HepG2 (cell line): ENCODE measurements around the gene CEP57L1. TPM values are rescaled to one million over a fixed set of nuclear protein-coding genes. Genes with fewer than 3 reads are reported as not detected.

Experiments used
- ASH2L ChIP-seq: fragments of 300-600, 200-600 bp; sonication (generic); IDR thresholded peaks from 2 replicates; pipeline ENCODE4 v1.7.0; 2017; ENCODE audit warnings: low read depth, mild to moderate bottlenecking, moderate library complexity, mixed read lengths, low read length; ENCODE audit not compliant: insufficient read length
- CENPX ChIP-seq: sonication (generic); formaldehyde crosslinking; IDR thresholded peaks from 2 replicates; pipeline ENCODE4 v1.9.0; 2021; ENCODE audit warnings: mild to moderate bottlenecking, missing genetic modification reagents, moderate library complexity
- FOXP1 ChIP-seq, 2 experiments: fragments of 450-650 bp in 1 of 2; IDR thresholded peaks; 2 replicates each; pipeline ENCODE4 v1.6.1; 2017 to 2018; ENCODE audit warnings: antibody characterized with exemption in 1 of 2
- KLF16 ChIP-seq, 2 experiments: sonication (generic) in 1 of 2; formaldehyde crosslinking in 1 of 2; IDR thresholded peaks; 2 replicates each; pipeline versions ENCODE4 v1.6.1 to v1.8.0; 2016 to 2023; ENCODE audit warnings: missing genetic modification reagents in 2 of 2, missing compliant biosample characterization in 1 of 2
- KMT2B ChIP-seq: IDR thresholded peaks from 2 replicates; pipeline ENCODE4 v1.6.1; 2016; ENCODE audit warnings: missing genetic modification reagents, missing compliant biosample characterization
- NCOA2 ChIP-seq: sonication (generic); formaldehyde crosslinking; IDR thresholded peaks from 2 replicates; pipeline ENCODE4 v1.8.0; 2022; ENCODE audit warnings: inconsistent platforms
- POLR2AphosphoS5 ChIP-seq: IDR thresholded peaks from 2 replicates; pipeline ENCODE4 v1.6.1; 2012; ENCODE audit warnings: low read depth, low read length
- SAP130 ChIP-seq: IDR thresholded peaks from 2 replicates; pipeline ENCODE4 v1.6.1; 2016; ENCODE audit warnings: low read depth
- SMYD3 ChIP-seq: sonication (generic); formaldehyde crosslinking; IDR thresholded peaks from 2 replicates; pipeline ENCODE4 v1.8.1; 2023; ENCODE audit warnings: mild to moderate bottlenecking, missing genetic modification reagents
- SOX13 ChIP-seq, 3 experiments: fragments of 450-650 bp in 1 of 3; sonication (generic) in 1 of 3; formaldehyde crosslinking in 1 of 3; IDR thresholded peaks in 2 of 3; conservative IDR thresholded peaks in 1 of 3; 2 replicates each; pipeline versions ENCODE4 v1.5.0 to v1.6.1; 2016 to 2020; ENCODE audit warnings: antibody characterized with exemption in 1 of 3, mild to moderate bottlenecking in 1 of 3, missing compliant biosample characterization in 1 of 3, missing genetic modification reagents in 1 of 3, moderate library complexity in 1 of 3
- SP5 ChIP-seq: IDR thresholded peaks from 2 replicates; pipeline ENCODE4 v1.6.1; 2016; ENCODE audit warnings: low read depth, borderline replicate concordance
- ZBTB20 ChIP-seq: sonication (generic); formaldehyde crosslinking; IDR thresholded peaks from 2 replicates; pipeline ENCODE4 v1.8.1; 2023; ENCODE audit warnings: missing genetic modification reagents, low read depth, mild to moderate bottlenecking, borderline replicate concordance
- ZNF34 ChIP-seq: sonication (generic); formaldehyde crosslinking; IDR thresholded peaks from 2 replicates; pipeline ENCODE4 v1.4.0; 2020; ENCODE audit warnings: mild to moderate bottlenecking, missing genetic modification reagents, borderline replicate concordance
- ZNF629 ChIP-seq: sonication (generic); formaldehyde crosslinking; conservative IDR thresholded peaks from 2 replicates; pipeline ENCODE4 v1.5.0; 2020; ENCODE audit warnings: missing genetic modification reagents
- polyA plus RNA-seq, 8 experiments: library from polyadenylated mRNA; depleted of rRNA in 3 of 8; stranded (reverse) in 7 of 8; unstranded in 1 of 8; fragments of >200 nt; fragmentation: Illumina TruSeq in 4 of 8; extraction: Trizol in 4 of 8; gene quantifications; 2 replicates each; pipeline versions ENCODE4 v1.2.1 to v1.2.3, GENCODE V29; 2011 to 2016; ENCODE audit warnings: low read depth in 4 of 8, missing spikeins in 1 of 8, mixed read lengths in 1 of 8; ENCODE audit not compliant: insufficient read depth in 1 of 8
- total RNA-seq, 5 experiments: library from RNA; depleted of rRNA; stranded (reverse); fragments of >200 nt; fragmentation: Illumina TruSeq; extraction: Trizol; gene quantifications; 2 replicates each; pipeline ENCODE4 v1.2.3, GENCODE V29; 2016; ENCODE audit warnings: low read depth in 1 of 5
- TF ChIP-seq, protein P1 (sequence below): sonication (generic); formaldehyde crosslinking; IDR thresholded peaks from 2 replicates; pipeline ENCODE4 v1.4.0; 2020; ENCODE audit warnings: missing genetic modification reagents, borderline replicate concordance
- TF ChIP-seq, protein P2 (sequence below), 2 experiments: sonication (generic) in 1 of 2; formaldehyde crosslinking in 1 of 2; IDR thresholded peaks; 2 replicates each; pipeline versions ENCODE4 v1.4.0 to v1.6.1; 2016 to 2020; ENCODE audit warnings: borderline replicate concordance in 1 of 2, low read depth in 1 of 2, mild to moderate bottlenecking in 1 of 2, missing genetic modification reagents in 1 of 2
- TF ChIP-seq, protein P3 (sequence below): sonication (generic); formaldehyde crosslinking; IDR thresholded peaks from 2 replicates; pipeline ENCODE4 v1.4.0; 2020; ENCODE audit warnings: missing genetic modification reagents
- TF ChIP-seq, protein P4 (sequence below): sonication (generic); formaldehyde crosslinking; IDR thresholded peaks from 2 replicates; pipeline ENCODE4 v1.5.0; 2020; ENCODE audit warnings: missing genetic modification reagents
- TF ChIP-seq, protein P5 (sequence below): sonication (generic); formaldehyde crosslinking; IDR thresholded peaks from 2 replicates; pipeline ENCODE4 v1.4.0; 2020; ENCODE audit warnings: mild to moderate bottlenecking, missing genetic modification reagents

CEP57L1 gene
- total and polyA plus RNA-seq, 2 of the 13 experiments (the other 11 are each of a cell fraction or from before 2014, with no cell fraction given) = 7.7 to 15.5 TPM

DNA sequence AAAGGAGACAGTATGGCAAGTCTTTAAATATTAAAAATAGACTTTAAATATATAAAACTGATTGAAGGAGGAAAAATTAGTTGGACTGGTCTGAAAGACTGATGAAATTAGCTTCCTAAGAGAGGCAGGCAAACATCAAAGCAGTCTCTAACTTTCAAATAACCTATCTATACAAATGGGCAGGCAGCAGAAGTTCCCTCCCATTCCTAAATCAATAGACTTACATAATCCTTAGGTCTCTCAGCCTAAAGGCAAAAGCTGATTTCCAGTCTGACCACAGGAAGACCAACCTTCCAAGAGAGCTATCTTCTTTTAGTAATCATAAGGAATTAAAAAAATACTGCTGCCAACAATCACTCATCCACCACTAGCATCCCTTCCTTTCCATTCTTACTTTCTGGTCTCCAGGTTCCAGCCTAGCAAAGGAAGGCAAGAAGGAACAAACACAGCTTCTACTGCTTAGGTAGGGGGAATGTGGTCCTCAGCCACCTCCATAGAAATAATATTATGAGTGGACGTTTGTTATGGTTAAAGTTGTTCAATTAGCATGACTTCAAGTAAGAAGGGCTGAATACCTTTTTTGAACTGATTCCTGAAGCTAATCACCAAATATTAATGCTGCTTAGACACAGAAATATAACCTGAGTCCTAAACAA is 44.7 kb upstream of the CEP57L1 start (continued):
- no peak for TF ChIP-seq SMYD3 (CRISPR knock-in tag)
- TF ChIP-seq ZNF629 (CRISPR knock-in tag) = 0 out of 2 replicates have a peak, but pooled peaks have one; percentile 26
- TF ChIP-seq CENPX = no peak
- TF ChIP-seq FOXP1 (IDR thresholded peaks at IDR 0.05) = no peak
- TF ChIP-seq FOXP1 (CRISPR knock-in tag; IDR thresholded peaks at IDR 0.05) = peak; percentile 19; the same call in 1 of the 2 replicates
- TF ChIP-seq KLF16 (CRISPR knock-in tag; IDR thresholded peaks at IDR 0.05) = 0 out of 4 replicates have a peak, but pooled peaks of 1 of the 2 experiments have one; percentile 25
- TF ChIP-seq, protein P1, sequence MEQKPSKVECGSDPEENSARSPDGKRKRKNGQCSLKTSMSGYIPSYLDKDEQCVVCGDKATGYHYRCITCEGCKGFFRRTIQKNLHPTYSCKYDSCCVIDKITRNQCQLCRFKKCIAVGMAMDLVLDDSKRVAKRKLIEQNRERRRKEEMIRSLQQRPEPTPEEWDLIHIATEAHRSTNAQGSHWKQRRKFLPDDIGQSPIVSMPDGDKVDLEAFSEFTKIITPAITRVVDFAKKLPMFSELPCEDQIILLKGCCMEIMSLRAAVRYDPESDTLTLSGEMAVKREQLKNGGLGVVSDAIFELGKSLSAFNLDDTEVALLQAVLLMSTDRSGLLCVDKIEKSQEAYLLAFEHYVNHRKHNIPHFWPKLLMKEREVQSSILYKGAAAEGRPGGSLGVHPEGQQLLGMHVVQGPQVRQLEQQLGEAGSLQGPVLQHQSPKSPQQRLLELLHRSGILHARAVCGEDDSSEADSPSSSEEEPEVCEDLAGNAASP (CRISPR knock-in tag) = 0 out of 2 replicates have a peak, but pooled peaks have one; percentile 14
- TF ChIP-seq, protein P2, sequence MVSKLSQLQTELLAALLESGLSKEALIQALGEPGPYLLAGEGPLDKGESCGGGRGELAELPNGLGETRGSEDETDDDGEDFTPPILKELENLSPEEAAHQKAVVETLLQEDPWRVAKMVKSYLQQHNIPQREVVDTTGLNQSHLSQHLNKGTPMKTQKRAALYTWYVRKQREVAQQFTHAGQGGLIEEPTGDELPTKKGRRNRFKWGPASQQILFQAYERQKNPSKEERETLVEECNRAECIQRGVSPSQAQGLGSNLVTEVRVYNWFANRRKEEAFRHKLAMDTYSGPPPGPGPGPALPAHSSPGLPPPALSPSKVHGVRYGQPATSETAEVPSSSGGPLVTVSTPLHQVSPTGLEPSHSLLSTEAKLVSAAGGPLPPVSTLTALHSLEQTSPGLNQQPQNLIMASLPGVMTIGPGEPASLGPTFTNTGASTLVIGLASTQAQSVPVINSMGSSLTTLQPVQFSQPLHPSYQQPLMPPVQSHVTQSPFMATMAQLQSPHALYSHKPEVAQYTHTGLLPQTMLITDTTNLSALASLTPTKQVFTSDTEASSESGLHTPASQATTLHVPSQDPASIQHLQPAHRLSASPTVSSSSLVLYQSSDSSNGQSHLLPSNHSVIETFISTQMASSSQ (IDR thresholded peaks at IDR 0.05; ENCODE audit: low read depth) = 0 out of 2 replicates have a peak, but pooled peaks have one; percentile 7
- TF ChIP-seq, protein P2 (CRISPR knock-in tag; IDR thresholded peaks at IDR 0.05; ENCODE audit: borderline replicate concordance) = no peak
- peak; percentile 15 for TF ChIP-seq ASH2L
- peak; percentile 54; the same call in 1 of the 2 replicates for TF ChIP-seq ZBTB20
- TF ChIP-seq, protein P3, sequence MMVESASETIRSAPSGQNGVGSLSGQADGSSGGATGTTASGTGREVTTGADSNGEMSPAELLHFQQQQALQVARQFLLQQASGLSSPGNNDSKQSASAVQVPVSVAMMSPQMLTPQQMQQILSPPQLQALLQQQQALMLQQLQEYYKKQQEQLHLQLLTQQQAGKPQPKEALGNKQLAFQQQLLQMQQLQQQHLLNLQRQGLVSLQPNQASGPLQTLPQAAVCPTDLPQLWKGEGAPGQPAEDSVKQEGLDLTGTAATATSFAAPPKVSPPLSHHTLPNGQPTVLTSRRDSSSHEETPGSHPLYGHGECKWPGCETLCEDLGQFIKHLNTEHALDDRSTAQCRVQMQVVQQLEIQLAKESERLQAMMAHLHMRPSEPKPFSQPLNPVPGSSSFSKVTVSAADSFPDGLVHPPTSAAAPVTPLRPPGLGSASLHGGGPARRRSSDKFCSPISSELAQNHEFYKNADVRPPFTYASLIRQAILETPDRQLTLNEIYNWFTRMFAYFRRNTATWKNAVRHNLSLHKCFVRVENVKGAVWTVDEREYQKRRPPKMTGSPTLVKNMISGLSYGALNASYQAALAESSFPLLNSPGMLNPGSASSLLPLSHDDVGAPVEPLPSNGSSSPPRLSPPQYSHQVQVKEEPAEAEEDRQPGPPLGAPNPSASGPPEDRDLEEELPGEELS (CRISPR knock-in tag) = peak; percentile 71
- TF ChIP-seq, protein P4, sequence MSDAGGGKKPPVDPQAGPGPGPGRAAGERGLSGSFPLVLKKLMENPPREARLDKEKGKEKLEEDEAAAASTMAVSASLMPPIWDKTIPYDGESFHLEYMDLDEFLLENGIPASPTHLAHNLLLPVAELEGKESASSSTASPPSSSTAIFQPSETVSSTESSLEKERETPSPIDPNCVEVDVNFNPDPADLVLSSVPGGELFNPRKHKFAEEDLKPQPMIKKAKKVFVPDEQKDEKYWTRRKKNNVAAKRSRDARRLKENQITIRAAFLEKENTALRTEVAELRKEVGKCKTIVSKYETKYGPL (CRISPR knock-in tag) = peak; percentile 82
- no peak for TF ChIP-seq SOX13 (IDR thresholded peaks at IDR 0.05)
- peak in 1 of 2 experiments; percentile 78; a peak in 2 of 4 replicates for TF ChIP-seq SOX13 (CRISPR knock-in tag; conservative IDR thresholded peaks at IDR 0.05 in 1 of 2, IDR thresholded peaks at IDR 0.05 in 1 of 2)
- no peak for TF ChIP-seq POLR2AphosphoS5
- peak; percentile 58; the same call in 1 of the 2 replicates for TF ChIP-seq NCOA2 (CRISPR knock-in tag)
- no peak for TF ChIP-seq ZNF34
- peak; percentile 87 for TF ChIP-seq SP5 (CRISPR knock-in tag)
- TF ChIP-seq KMT2B (CRISPR knock-in tag) = 0 out of 2 replicates have a peak, but pooled peaks have one; percentile 21
- TF ChIP-seq, protein P5, sequence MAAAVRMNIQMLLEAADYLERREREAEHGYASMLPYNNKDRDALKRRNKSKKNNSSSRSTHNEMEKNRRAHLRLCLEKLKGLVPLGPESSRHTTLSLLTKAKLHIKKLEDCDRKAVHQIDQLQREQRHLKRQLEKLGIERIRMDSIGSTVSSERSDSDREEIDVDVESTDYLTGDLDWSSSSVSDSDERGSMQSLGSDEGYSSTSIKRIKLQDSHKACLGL = no peak
- TF ChIP-seq SAP130 (CRISPR knock-in tag) = peak; percentile 55; the same call in 1 of the 2 replicates
